CD4-positive, alpha-beta T cell treated with Interleukin-6 for 4 hours (primary cell): Measurements from ENCODE around the gene COLEC12.
"Not testable (repeated sequence)": the region's sequence is repeated elsewhere in the genome, so short reads cannot be mapped to it uniquely, and the experiment has no call there.

ENCODE experiments used
- DNase-seq: peaks from one replicate; pipeline ENCODE4 v3.0.0-alpha.2; 2020; ENCODE audit warnings: mixed read lengths

Gene COLEC12

GRCh38 chr18:313931-314330 is 186.6 kb downstream of the COLEC12 start:
- DNase-seq = no peak

GRCh38 chr18:312415-312814 is 188.1 kb downstream of the COLEC12 start:
- no peak for DNase-seq

GRCh38 chr18:310042-310441 is 190.5 kb downstream of the COLEC12 start:
- DNase-seq = no peak

- not testable (repeated sequence) for DNase-seq
Observed at GRCh38 chr18:308086-308485, 192.4 kb downstream of the COLEC12 start.

GRCh38 chr18:306608-307255 is 193.8 kb downstream of the COLEC12 start:
- DNase-seq = no peak

GRCh38 chr18:305003-305501 is 195.4 kb downstream of the COLEC12 start:
- DNase-seq = no peak

- DNase-seq = no peak
Observed at GRCh38 chr18:303607-304006, 196.9 kb downstream of the COLEC12 start.

- no peak for DNase-seq
Observed at GRCh38 chr18:303011-303410, 197.5 kb downstream of the COLEC12 start.

GRCh38 chr18:302097-302496 is 198.4 kb downstream of the COLEC12 start:
- no peak for DNase-seq

- DNase-seq = no peak
Observed at GRCh38 chr18:297936-298335, 202.6 kb downstream of the COLEC12 start.

GRCh38 chr18:295756-296490 is 204.6 kb downstream of the COLEC12 start:
- DNase-seq = no peak

- no peak for DNase-seq
Observed at GRCh38 chr18:294566-294965, 205.9 kb downstream of the COLEC12 start.

- no peak for DNase-seq
Observed at GRCh38 chr18:293536-293935, 207.0 kb downstream of the COLEC12 start.

- DNase-seq = no peak
Observed at GRCh38 chr18:292271-292670, 208.2 kb downstream of the COLEC12 start.

- DNase-seq = not testable (repeated sequence)
Observed at GRCh38 chr18:289970-290369, 210.5 kb downstream of the COLEC12 start.

GRCh38 chr18:289026-289425 is 211.5 kb downstream of the COLEC12 start:
- DNase-seq = no peak

- DNase-seq = no peak
Observed at GRCh38 chr18:286515-287310, 213.8 kb downstream of the COLEC12 start.

- no peak for DNase-seq
Observed at GRCh38 chr18:285817-286216, 214.7 kb downstream of the COLEC12 start.

GRCh38 chr18:275486-275885 is 225.0 kb downstream of the COLEC12 start:
- DNase-seq = no peak

GRCh38 chr18:274313-274712 is 226.2 kb downstream of the COLEC12 start:
- DNase-seq = no peak

GRCh38 chr18:273525-273924 is 227.0 kb downstream of the COLEC12 start:
- DNase-seq = no peak

- no peak for DNase-seq
Observed at GRCh38 chr18:272650-273049, 227.9 kb downstream of the COLEC12 start.

GRCh38 chr18:269480-270095 is 230.9 kb downstream of the COLEC12 start:
- no peak for DNase-seq
